C4-2B (cell line): ENCODE measurements around the gene POLR2L.

Experiments used
- H3K27ac ChIP-seq: fragments of 450-650 bp; 2 replicates; pipeline ENCODE4 v1.5.1; 2017
- ZFX ChIP-seq: fragments of 450-650 bp; IDR thresholded peaks from 2 replicates; pipeline ENCODE4 v1.6.1; 2017
- TF ChIP-seq, protein P1 (sequence below): fragments of 450-650 bp; conservative IDR thresholded peaks from 2 replicates; pipeline ENCODE4 v1.5.1; 2017; ENCODE audit warnings: mild to moderate bottlenecking

POLR2L gene

DNA sequence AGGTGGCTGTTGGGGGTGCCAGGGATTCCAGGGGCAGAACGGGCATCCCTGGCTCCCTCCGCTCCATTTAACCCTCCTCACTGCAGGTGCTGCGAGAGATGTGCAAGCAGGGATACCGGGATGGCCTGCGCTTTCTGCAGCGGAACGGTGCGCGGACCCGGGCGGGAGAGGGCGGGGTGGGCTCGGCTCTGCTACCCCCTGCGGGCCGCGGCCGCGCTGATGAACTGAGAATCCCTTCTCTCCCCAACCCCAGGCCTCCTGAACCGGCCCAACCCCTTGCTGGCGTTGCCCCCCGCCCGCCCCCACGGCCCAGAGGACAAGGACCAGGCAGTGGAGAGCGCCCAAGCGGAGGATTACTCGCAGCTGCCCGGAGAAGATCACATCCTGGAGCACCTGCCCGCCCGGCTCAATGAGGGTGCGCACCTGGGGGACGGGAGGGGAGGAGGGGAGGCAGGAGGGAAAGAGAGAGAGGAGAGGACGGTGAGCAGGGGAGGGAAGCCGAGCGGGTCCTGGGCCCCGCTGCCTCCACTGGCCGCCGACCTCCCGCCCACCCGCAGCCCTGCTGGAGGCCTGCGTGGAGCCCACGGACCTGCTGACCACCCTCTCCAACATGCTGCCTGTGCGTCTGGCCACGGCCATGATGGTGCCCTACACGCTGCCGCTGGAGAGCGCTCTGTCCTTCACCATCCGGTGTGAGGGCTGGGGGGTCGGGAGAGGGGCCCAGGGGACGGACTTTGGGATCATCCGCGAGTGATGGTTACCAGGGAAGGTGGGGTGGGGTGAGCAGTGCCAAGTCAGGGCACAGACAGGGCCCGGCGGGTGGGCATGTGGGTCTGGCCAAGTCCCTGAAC, 18.7 kb downstream of the POLR2L start:
- H3K27ac ChIP-seq: peak overlapping the region; percentile 98
- no peak for TF ChIP-seq ZFX
- TF ChIP-seq, protein P1, sequence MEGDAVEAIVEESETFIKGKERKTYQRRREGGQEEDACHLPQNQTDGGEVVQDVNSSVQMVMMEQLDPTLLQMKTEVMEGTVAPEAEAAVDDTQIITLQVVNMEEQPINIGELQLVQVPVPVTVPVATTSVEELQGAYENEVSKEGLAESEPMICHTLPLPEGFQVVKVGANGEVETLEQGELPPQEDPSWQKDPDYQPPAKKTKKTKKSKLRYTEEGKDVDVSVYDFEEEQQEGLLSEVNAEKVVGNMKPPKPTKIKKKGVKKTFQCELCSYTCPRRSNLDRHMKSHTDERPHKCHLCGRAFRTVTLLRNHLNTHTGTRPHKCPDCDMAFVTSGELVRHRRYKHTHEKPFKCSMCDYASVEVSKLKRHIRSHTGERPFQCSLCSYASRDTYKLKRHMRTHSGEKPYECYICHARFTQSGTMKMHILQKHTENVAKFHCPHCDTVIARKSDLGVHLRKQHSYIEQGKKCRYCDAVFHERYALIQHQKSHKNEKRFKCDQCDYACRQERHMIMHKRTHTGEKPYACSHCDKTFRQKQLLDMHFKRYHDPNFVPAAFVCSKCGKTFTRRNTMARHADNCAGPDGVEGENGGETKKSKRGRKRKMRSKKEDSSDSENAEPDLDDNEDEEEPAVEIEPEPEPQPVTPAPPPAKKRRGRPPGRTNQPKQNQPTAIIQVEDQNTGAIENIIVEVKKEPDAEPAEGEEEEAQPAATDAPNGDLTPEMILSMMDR: no peak

GRCh38 chr11:821512-822371, 20.6 kb downstream of the POLR2L start:
- H3K27ac ChIP-seq: peak overlapping the region; percentile 80

GRCh38 chr11:820655-821511, 21.4 kb downstream of the POLR2L start:
- peak overlapping the region; percentile 80 for H3K27ac ChIP-seq
- TF ChIP-seq, protein P1: no peak
- no peak for TF ChIP-seq ZFX

More at GRCh38 chr11:821512-822371, 20.6 kb downstream of the POLR2L start:
- no peak for TF ChIP-seq ZFX
- TF ChIP-seq, protein P1: no peak

- no peak for TF ChIP-seq ZFX
- TF ChIP-seq, protein P1: no peak
- H3K27ac ChIP-seq: peak overlapping the region; percentile 80
Observed at GRCh38 chr11:819943-820649, 22.2 kb downstream of the POLR2L start.

DNA sequence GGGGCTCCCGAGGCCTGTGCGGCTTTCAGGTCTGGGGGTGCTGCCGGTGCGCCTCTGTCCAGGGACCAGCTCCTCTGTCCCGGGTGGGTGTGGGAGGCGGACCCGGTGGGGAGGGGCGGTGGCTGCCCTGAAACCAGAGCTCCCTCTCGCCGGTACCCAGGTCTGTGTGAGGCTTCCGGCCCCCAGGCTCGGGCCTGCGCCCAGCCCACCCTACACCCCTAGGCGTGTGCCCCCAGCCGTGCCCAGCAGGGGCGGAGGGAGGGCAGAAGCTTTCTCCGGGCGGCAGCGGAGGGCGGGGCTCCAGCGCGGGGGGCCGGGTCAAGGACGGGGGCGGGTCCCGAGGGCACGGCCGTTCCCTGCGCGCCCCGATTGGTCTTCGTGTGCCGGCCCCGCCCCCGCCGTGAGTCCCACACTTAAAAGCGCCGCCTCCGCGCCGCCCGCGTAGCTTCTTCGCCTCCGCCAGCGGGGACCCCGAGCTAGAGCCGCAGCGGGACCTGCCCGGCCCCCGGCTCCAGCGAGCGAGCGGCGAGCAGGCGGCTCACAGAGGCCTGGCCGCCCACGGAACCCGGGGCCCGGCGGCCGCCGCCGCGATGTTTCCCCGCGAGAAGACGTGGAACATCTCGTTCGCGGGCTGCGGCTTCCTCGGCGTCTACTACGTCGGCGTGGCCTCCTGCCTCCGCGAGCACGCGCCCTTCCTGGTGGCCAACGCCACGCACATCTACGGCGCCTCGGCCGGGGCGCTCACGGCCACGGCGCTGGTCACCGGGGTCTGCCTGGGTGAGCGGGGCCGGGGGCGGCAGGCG, 23.0 kb downstream of the POLR2L start:
- TF ChIP-seq ZFX: no peak
- TF ChIP-seq, protein P1: no peak
- peak overlapping the region; percentile 80 for H3K27ac ChIP-seq
